K562 (cell line): ENCODE results near the gene ZDHHC11. TPM values are rescaled to one million over a fixed set of nuclear protein-coding genes. Genes with fewer than 3 reads are reported as not detected.

Experiments
- ATAC-seq: fragments of 200-7000 bp; cut with Tn5 transposase; 3 replicates; pipeline ENCODE4 v1.9.1; 2020; ENCODE audit warnings: moderate library complexity
- BruUV-seq: library from RNA; stranded (reverse); fragments of 400-500 nt; replicated peaks from 2 replicates; lab custom pipeline; 2021; lab: Mats Ljungman, UMichigan
- CTCF ChIA-PET: fragments of 300-600 bp; formaldehyde crosslinking; extraction: SDS; loops from one replicate; lab custom pipeline; 2021; ENCODE audit warnings: low intra/inter-chr PET ratio; lab: Yijun Ruan, JAX
- POLR2A ChIA-PET: fragments of 300-600, 350-650 bp; sonication (Branson Sonifier 250); formaldehyde crosslinking; extraction: SDS; loops from one replicate; lab custom pipeline; 2021; ENCODE audit warnings: antibody characterized with exemption, inconsistent platforms; lab: Yijun Ruan, JAX
- DNase-seq, 4 experiments: peaks; one replicate each; pipeline versions ENCODE4 v3.0.0 to v3.0.0-alpha.2; 2011 to 2018; ENCODE audit warnings: low spot score in 3 of 4, mixed read lengths in 3 of 4; ENCODE audit errors: extremely low read depth in 1 of 4
- FAIRE-seq: peaks from 2 replicates; lab custom pipeline; 2011; peaks lifted over from hg19 to GRCh38; lab: Jason Lieb, UNC
- H2AFZ ChIP-seq: 2 replicates; pipeline ENCODE4 v1.6.0; 2011; ENCODE audit warnings: low read depth, low read length, control low read depth, inconsistent platforms
- H3K27ac ChIP-seq: fragments of 200-600 bp; 3 replicates; pipeline ENCODE4 v1.8.0; 2011; ENCODE audit warnings: low read depth, mild to moderate bottlenecking, control low read depth, inconsistent platforms, low read length, moderate library complexity, mixed read lengths; ENCODE audit errors: extremely low read depth
- H3K27me3 ChIP-seq, 2 experiments: fragments of 300-600 bp in 1 of 2; 2 replicates in 1 of 2; 3 replicates in 1 of 2; pipeline versions ENCODE4 v1.6.0 to v1.8.0; 2011; ENCODE audit warnings: inconsistent platforms in 2 of 2, low read length in 2 of 2, mild to moderate bottlenecking in 1 of 2, mixed read lengths in 1 of 2, moderate library complexity in 1 of 2; ENCODE audit not compliant: control insufficient read depth in 2 of 2, insufficient read depth in 2 of 2
- H3K36me3 ChIP-seq: fragments of 300-600 bp; 3 replicates; pipeline ENCODE4 v1.8.0; 2011; ENCODE audit warnings: mild to moderate bottlenecking, low read length, inconsistent platforms; ENCODE audit not compliant: control insufficient read depth, insufficient read depth
- H3K4me1 ChIP-seq, 2 experiments: fragments of 200-600 bp in 1 of 2; replicated peaks in 1 of 2; 2 replicates in 1 of 2; 3 replicates in 1 of 2; pipeline versions ENCODE4 v1.5.1 to v1.8.0; 2011; ENCODE audit warnings: inconsistent platforms in 2 of 2, low read length in 2 of 2, mild to moderate bottlenecking in 1 of 2, mixed read lengths in 1 of 2, moderate library complexity in 1 of 2; ENCODE audit not compliant: control insufficient read depth in 2 of 2, insufficient read depth in 2 of 2
- H3K4me2 ChIP-seq: 2 replicates; pipeline ENCODE4 v1.6.1; 2011; ENCODE audit warnings: low read length, control low read depth, inconsistent platforms, mixed read lengths; ENCODE audit not compliant: insufficient read depth
- H3K4me3 ChIP-seq: fragments of 200-600 bp; sonication (generic), shearing (Covaris generic); 2 replicates; pipeline ENCODE4 v1.5.1; 2016; ENCODE audit warnings: control low read depth, inconsistent platforms
- H3K79me2 ChIP-seq: fragments of 200-600 bp; 3 replicates; pipeline ENCODE4 v1.8.0; 2011; ENCODE audit warnings: low read length, inconsistent platforms; ENCODE audit not compliant: control insufficient read depth, insufficient read depth
- H3K9ac ChIP-seq, 2 experiments: 2 replicates each; pipeline versions ENCODE4 v1.6.0 to v1.6.1; 2011; ENCODE audit warnings: low read depth in 2 of 2, low read length in 2 of 2, control low read depth in 1 of 2, inconsistent platforms in 1 of 2, mild to moderate bottlenecking in 1 of 2, mixed read lengths in 1 of 2; ENCODE audit not compliant: insufficient read depth in 1 of 2
- H3K9me1 ChIP-seq: one replicate; pipeline ENCODE4 v1.6.0; 2011; ENCODE audit warnings: inconsistent platforms, mild to moderate bottlenecking, low read length, moderate library complexity; ENCODE audit not compliant: control insufficient read depth, insufficient read depth
- H3K9me3 ChIP-seq: replicated peaks from 2 replicates; pipeline ENCODE4 v1.5.1; 2011; ENCODE audit warnings: low read depth, low read length, inconsistent platforms; ENCODE audit not compliant: control insufficient read depth, insufficient read depth
- H4K20me1 ChIP-seq: replicated peaks from 2 replicates; pipeline ENCODE4 v1.6.1; 2011; ENCODE audit warnings: low read length, inconsistent platforms, mixed read lengths; ENCODE audit not compliant: control insufficient read depth, insufficient read depth
- POLR2A ChIP-seq: fragments of 450-650 bp; conservative IDR thresholded peaks from 2 replicates; pipeline ENCODE4 v1.6.1; 2016
- POLR2AphosphoS5 ChIP-seq: IDR thresholded peaks from 2 replicates; pipeline ENCODE4 v1.6.1; 2011; ENCODE audit warnings: mild to moderate bottlenecking, low read depth, low read length, moderate library complexity; ENCODE audit not compliant: control insufficient read depth, insufficient read depth
- SUPT5H ChIP-seq: fragments of 450-650 bp; IDR thresholded peaks from 2 replicates; pipeline ENCODE4 v1.6.1; 2016
- ZFP1 ChIP-seq: fragments of 450-650 bp; formaldehyde crosslinking; IDR thresholded peaks from 2 replicates; pipeline ENCODE4 v1.4.0; 2020; ENCODE audit warnings: mild to moderate bottlenecking, mixed read lengths
- ZNF408 ChIP-seq: fragments of 250-450 bp; sonication (Bioruptor Pico); IDR thresholded peaks from 2 replicates; pipeline ENCODE4 v1.4.0; 2020; ENCODE audit warnings: low read depth, mild to moderate bottlenecking, moderate library complexity
- WGBS: fragments of 100-300 bp; shearing (Covaris generic); methylation state at CpG from one replicate; pipeline ENCODE4 v1.1.6; 2016; ENCODE audit warnings: low coverage, mixed read lengths; ENCODE audit not compliant: insufficient coverage; ENCODE audit errors: missing lambda C conversion rate; 5-methylcytosine and 5-hydroxymethylcytosine counted together
- in situ Hi-C: fragments of 300-500 bp; cut with MboI; formaldehyde crosslinking; loops from 4 replicates; pipeline ENCODE4 v1.15.0; 2018; ENCODE audit warnings: inconsistent platforms, mixed read lengths
- intact Hi-C: fragments of 100-400 bp; cut with micrococcal nuclease; formaldehyde crosslinking; loops from 2 replicates; pipeline ENCODE4 v1.14.2; 2022
- polyA plus RNA-seq, 8 experiments: library from polyadenylated mRNA; depleted of rRNA in 4 of 8; stranded (reverse) in 5 of 8; unstranded in 3 of 8; fragments of >200 nt; fragmentation: Nextera tagmentation in 2 of 8; fragmentation: Illumina TruSeq in 1 of 8; extraction: Ambion mirVana in 2 of 8; extraction: Trizol in 1 of 8; gene quantifications; 2 replicates each; pipeline versions ENCODE4 v1.2.1 to v1.2.3, GENCODE V29; 2011 to 2014; ENCODE audit warnings: inconsistent platforms in 1 of 8, missing spikeins in 1 of 8
- total RNA-seq, 7 experiments: library from RNA; depleted of rRNA in 6 of 7; stranded (reverse); fragments of >200 nt in 6 of 7; fragmentation: Illumina TruSeq in 2 of 7; extraction: Trizol in 2 of 7; gene quantifications; 2 replicates each; pipeline versions ENCODE4 v1.2.1 to v1.2.3, GENCODE V29; 2011 to 2021; ENCODE audit warnings: low replicate concordance in 1 of 7
- TF ChIP-seq, protein P1 (sequence below): IDR thresholded peaks from 2 replicates; pipeline ENCODE4 v1.6.1; 2011; ENCODE audit warnings: borderline replicate concordance, low read depth, mild to moderate bottlenecking, moderate library complexity, low read length; ENCODE audit not compliant: insufficient read depth, poor library complexity, severe bottlenecking

Gene ZDHHC11
- total and polyA plus RNA-seq, 9 of the 15 experiments (the other 6 are each of a cell fraction or from before 2014, with no cell fraction given): 0.07 to 2.3 (median 0.52) TPM

- no peaks in the 10 kb centered on the region for H3K27me3 ChIP-seq
- no TSS peak for BruUV-seq
- peak; percentile 46; the same call in 2 of the 3 replicates for ATAC-seq
- H3K27ac ChIP-seq: no peak overlapping the region
- H3K36me3 ChIP-seq: peaks cover 100% of the 10 kb centered on the region
- in situ Hi-C loops (no loop called here), intact Hi-C loops (no loop called here)
- H4K20me1 ChIP-seq: peaks cover 9% of the 10 kb centered on the region; the same call in 1 of the 2 replicates
- H2AFZ ChIP-seq: no peak overlapping the region
- DNase-seq: peak in 1 of 4 experiments; percentile 12
- H3K4me1 ChIP-seq: peaks cover 0 to 14% of the 10 kb centered on the region in 2 experiments; a peak in 1 of 5 replicates
- FAIRE-seq: no peak
- POLR2A ChIA-PET: interaction anchor here (0.6 kb wide), 1 partner anchor 9 kb away, joined by 3 read pairs; no protein-coding TSS in a partner anchor
- WGBS: 87% methylated on average over 6 of the region's 6 CpGs
- no peak overlapping the region for H3K4me2 ChIP-seq
- no peak overlapping the region for H3K4me3 ChIP-seq
- no peak overlapping the region for H3K9ac ChIP-seq
- H3K9me3 ChIP-seq: no peaks in the 10 kb centered on the region
- H3K9me1 ChIP-seq: no peaks in the 10 kb centered on the region
- TF ChIP-seq POLR2A (peak; percentile 57), ZNF408 (no peak), SUPT5H (peak; percentile 38; the same call in 1 of the 2 replicates), POLR2AphosphoS5 (peak; percentile 41; the same call in 1 of the 2 replicates), ZFP1 (CRISPR knock-in tag) (no peak)
- TF ChIP-seq, protein P1, sequence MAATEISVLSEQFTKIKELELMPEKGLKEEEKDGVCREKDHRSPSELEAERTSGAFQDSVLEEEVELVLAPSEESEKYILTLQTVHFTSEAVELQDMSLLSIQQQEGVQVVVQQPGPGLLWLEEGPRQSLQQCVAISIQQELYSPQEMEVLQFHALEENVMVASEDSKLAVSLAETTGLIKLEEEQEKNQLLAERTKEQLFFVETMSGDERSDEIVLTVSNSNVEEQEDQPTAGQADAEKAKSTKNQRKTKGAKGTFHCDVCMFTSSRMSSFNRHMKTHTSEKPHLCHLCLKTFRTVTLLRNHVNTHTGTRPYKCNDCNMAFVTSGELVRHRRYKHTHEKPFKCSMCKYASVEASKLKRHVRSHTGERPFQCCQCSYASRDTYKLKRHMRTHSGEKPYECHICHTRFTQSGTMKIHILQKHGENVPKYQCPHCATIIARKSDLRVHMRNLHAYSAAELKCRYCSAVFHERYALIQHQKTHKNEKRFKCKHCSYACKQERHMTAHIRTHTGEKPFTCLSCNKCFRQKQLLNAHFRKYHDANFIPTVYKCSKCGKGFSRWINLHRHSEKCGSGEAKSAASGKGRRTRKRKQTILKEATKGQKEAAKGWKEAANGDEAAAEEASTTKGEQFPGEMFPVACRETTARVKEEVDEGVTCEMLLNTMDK: peak; percentile 43
- TF ChIP-seq, all 486 proteins: peak for 4
- no peaks in the 10 kb centered on the region for H3K79me2 ChIP-seq
- CTCF ChIA-PET: no interaction called here
These were observed 16.6 kb upstream of the ZDHHC11 start for GRCh38 chr5:867300-867870.
